GM19035 (cell line): Measurements from ENCODE around the gene NAGLU.

Experiments used
- ATAC-seq: cut with Tn5 transposase; IDR thresholded peaks from one replicate; pipeline ENCODE4 v1.9.1; 2021; ENCODE audit not compliant: unreplicated experiment

Gene NAGLU

DNA sequence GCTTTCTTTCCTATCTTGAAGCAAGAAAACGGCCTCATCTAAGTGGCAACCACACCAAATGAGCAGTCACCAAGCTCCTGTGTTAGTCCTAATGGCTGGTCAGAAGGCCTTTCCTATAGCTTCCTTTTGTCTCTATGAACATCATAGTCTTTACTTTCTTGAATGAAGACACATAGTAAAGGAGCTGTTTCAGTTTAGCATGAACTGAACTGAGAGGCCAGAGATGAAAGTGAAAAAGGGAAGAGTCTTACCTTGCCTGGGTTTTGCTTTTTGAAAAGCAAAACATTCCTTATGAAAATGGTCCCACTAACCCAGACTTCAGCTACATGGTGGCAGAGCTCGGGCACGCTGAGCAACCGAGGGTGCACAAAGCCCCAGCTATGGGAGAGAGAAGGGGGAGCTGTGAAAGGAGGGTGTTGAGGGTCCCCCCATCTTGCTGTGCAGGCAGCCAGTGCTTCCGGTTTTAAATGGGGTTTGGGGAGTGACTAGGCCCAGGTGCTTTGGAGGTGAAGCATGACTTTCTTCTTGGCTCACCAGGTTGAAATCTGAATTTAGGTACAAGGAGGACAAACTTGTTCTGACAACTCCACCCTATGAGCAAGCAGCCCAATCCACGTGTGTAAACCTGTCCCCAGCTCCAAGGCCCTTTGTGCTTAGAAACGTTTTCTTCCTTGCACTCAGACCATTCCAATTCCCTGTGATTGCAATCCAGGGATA, 50.6 kb downstream of the NAGLU start:
- ATAC-seq, result no peak

- ATAC-seq, result no peak
These were observed 54.8 kb downstream of the NAGLU start for GRCh38 chr17:42590886-42591285.

GRCh38 chr17:42591411-42591810, 55.4 kb downstream of the NAGLU start:
- no peak for ATAC-seq
